Left ventricle myocardium inferior (tissue), 1 donor: ENCODE measurements around the gene RHOJ. TPM values are rescaled to one million over a fixed set of nuclear protein-coding genes. Genes with fewer than 3 reads are reported as not detected.

ENCODE experiments used
- DNase-seq: peaks from one replicate; pipeline ENCODE4 v3.0.0-alpha.2; 2020
- H3K27ac ChIP-seq: fragments of 200-600 bp; replicated peaks from 2 replicates; pipeline ENCODE4 v1.8.0; 2021
- H3K27me3 ChIP-seq: fragments of 200-600 bp; 2 replicates; pipeline ENCODE4 v1.8.0; 2021; ENCODE audit warnings: low read depth
- H3K36me3 ChIP-seq: fragments of 200-600 bp; 2 replicates; pipeline ENCODE4 v1.8.0; 2021
- H3K4me1 ChIP-seq: fragments of 200-600 bp; 2 replicates; pipeline ENCODE4 v1.8.0; 2021
- H3K4me3 ChIP-seq: fragments of 200-600 bp; 2 replicates; pipeline ENCODE4 v1.8.0; 2021; ENCODE audit warnings: mild to moderate bottlenecking, moderate library complexity
- H3K9me3 ChIP-seq: fragments of 200-600 bp; replicated peaks from 2 replicates; pipeline ENCODE4 v1.8.0; 2021
- CTCF ChIP-seq: fragments of 200-600 bp; IDR thresholded peaks from 2 replicates; pipeline ENCODE4 v1.8.0; 2021; ENCODE audit warnings: antibody characterized with exemption, mild to moderate bottlenecking, borderline replicate concordance
- intact Hi-C: fragments of 100-400 bp; cut with micrococcal nuclease; formaldehyde crosslinking; loops from one replicate; pipeline ENCODE4 v1.11.0; 2022
- total RNA-seq: library from RNA; stranded (reverse); fragmentation: NEBNext Ultra II Directional; extraction: Animal tissue kit (Norgen Biotek cat#: 25700); gene quantifications from one replicate; pipeline ENCODE4 v1.2.1, GENCODE V29; 2021
- donor health status: DM: no; HTN: yes; CAD: no; lungs with severe emphysema.

Gene RHOJ
- total RNA-seq, 1 donor from 2014 or later, result 14.6 TPM

- Histone ChIP-seq H3K4me3 (no peak overlapping the region), H3K9me3 (no peaks in the 10 kb centered on the region), H3K27ac (no peak overlapping the region), H3K36me3 (no peaks in the 10 kb centered on the region), H3K27me3 (no peaks in the 10 kb centered on the region), H3K4me1 (no peaks in the 10 kb centered on the region)
- no peak for TF ChIP-seq CTCF
- intact Hi-C loops, result no loop called here
- no peak for DNase-seq
These were observed 118.2 kb downstream of the RHOJ start for GRCh38 chr14:63322472-63322871.

DNA sequence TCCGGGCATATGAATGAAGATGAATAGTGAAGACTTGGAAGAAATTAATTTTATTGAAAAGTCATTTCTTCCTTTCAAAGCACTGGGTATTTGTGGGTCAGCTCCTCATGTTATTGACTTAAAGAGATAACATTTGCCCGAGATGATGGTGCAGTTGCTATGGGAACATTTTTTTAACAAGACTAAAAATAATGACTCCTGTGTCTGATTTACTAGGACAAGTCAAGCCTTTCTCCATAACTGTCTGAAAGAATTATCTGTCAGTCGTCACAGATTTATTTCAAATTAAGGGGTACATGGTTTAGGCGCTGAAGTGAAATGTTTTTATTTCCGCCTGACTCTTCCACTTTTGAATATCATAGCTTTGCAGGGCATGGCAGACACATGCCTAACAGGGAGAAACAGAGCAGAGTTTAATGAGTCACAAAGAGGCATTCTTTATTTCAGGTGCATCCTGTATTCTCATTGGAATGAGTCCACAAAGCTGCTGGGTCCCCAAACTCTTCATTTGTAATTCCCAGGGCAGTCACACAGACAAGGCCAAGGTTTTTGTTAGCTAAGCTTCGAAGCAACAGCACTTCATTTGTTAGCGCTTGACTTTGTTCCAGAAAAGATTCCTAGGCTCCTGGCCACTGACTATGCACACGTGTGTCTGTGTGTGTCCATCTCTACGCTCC is 118.8 kb downstream of the RHOJ start:
- no peaks in the 10 kb centered on the region for H3K36me3 ChIP-seq
- H3K4me3 ChIP-seq, result no peak overlapping the region
- H3K9me3 ChIP-seq, result no peaks in the 10 kb centered on the region
- no peaks in the 10 kb centered on the region for H3K27me3 ChIP-seq
- no peak overlapping the region for H3K27ac ChIP-seq
- TF ChIP-seq CTCF, result no peak
- no peaks in the 10 kb centered on the region for H3K4me1 ChIP-seq
- intact Hi-C loops, result no loop called here
- DNase-seq, result no peak

GRCh38 chr14:63326840-63327239 is 122.6 kb downstream of the RHOJ start:
- no peak for DNase-seq
- no peak overlapping the region for H3K4me3 ChIP-seq
- no peaks in the 10 kb centered on the region for H3K27me3 ChIP-seq
- H3K36me3 ChIP-seq, result no peaks in the 10 kb centered on the region
- no peaks in the 10 kb centered on the region for H3K9me3 ChIP-seq
- H3K4me1 ChIP-seq, result no peaks in the 10 kb centered on the region
- TF ChIP-seq CTCF, result no peak
- no peak overlapping the region for H3K27ac ChIP-seq
- intact Hi-C loops, result no loop called here

DNA sequence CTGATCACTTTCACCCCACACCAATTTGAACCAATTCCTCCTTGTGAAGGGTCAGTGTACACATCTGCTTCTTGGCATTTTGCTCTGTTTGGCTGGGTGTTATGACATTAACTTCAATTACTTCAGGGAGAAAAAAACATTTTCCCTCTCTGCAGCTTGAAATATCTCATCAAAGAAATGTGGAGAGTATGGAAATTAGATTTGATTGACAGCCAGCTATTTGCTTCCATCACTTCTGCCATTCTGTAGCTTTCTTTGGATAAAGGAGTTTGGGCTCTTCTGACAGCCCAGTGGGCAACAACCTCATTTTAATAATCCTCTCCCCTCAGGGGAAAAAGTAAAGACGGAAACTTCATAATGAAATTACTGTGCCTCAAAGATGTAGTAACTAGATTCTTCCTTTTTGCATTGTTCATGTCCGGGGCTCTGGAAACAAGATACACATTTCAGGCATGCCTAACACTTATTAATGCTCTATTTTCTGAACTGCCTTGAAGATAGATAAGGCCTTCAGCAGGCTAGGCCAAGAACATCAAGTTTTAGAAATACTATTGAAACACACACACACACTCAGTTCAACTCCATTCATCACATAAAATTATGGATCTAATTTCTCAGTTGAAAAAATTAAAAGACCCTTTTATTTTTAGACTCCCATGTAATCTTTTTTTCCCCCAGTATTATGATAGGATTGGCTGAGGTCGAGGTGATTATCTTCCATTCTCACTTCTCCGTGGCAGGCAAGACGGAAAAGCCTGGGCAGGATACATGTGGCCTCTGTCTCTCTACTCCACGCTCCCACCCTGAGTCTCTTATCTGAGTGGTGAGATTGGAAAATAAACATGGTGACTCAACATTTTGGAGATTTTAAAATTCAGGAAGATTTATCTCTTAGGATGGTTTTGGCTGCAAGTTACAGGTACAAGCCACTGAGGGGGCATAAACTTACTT is 124.8 kb downstream of the RHOJ start:
- H3K9me3 ChIP-seq, result no peaks in the 10 kb centered on the region
- no peaks in the 10 kb centered on the region for H3K4me1 ChIP-seq
- no peak overlapping the region for H3K27ac ChIP-seq
- no peak overlapping the region for H3K4me3 ChIP-seq
- intact Hi-C loops, result no loop called here
- H3K36me3 ChIP-seq, result no peaks in the 10 kb centered on the region
- no peak for DNase-seq
- no peaks in the 10 kb centered on the region for H3K27me3 ChIP-seq
- TF ChIP-seq CTCF, result no peak

DNA sequence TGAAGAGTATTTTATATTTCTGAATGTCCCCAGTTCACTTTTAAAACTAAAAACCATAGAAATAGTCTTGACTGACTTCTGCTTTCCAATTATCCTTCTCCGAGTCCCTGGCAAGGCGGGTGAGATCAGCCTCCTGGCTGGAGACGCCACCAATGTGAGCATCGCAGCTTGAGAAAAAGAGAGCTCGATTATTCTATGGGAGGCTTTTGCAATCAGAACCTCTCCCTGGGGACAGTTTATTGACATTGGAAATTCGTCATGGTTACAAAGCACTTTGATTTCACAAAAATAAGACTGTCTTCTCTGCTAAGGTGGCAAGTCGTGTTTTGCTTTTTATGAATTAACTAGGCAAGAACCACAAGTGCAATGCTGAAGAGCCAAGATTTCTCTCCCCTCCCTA is 138.1 kb downstream of the RHOJ start:
- H3K9me3 ChIP-seq, result peaks cover 7% of the 10 kb centered on the region
- H3K4me1 ChIP-seq, result no peaks in the 10 kb centered on the region
- no peak for TF ChIP-seq CTCF

More for the DNA sequence above, 138.1 kb downstream of the RHOJ start:
- Histone ChIP-seq H3K36me3 (no peaks in the 10 kb centered on the region), H3K4me3 (no peak overlapping the region), H3K27me3 (no peaks in the 10 kb centered on the region), H3K27ac (no peak overlapping the region)
- no peak for DNase-seq
- intact Hi-C loops, result no loop called here

Other genes with a start within 250 kb of the RHOJ start
- not detected for gene KCNH5, start 159.0 kb upstream of the RHOJ start, total RNA-seq
- not detected for gene GPHB5, start 114.5 kb downstream of the RHOJ start, total RNA-seq